ENCODE data around the gene AAK1.
"Not testable (repeated sequence)": the region's sequence is repeated elsewhere in the genome, so short reads cannot be mapped to it uniquely, and the experiment has no call there.

The AAK1 gene

DNA sequence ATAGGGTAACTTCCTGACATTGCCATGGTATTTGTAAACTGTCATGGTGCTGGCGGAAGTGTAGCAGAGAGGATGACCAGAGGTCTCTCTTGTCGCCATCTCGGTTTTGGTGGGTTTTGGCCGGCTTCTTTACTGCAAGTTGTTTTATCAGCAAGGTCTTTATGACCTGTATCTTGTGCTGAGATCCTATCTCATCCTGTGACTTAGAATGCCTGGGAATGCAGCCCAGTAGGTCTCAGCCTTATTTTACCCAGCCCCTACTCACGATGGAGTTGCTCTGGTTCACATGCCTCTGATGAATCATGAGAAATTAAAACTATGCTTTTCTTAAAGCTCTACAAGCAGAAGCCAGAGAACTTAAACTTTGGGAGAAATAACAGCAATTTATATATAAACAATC lies 193.6 kb downstream of the AAK1 start:
- DNase-seq (ENCODE audit: low read depth) = no peak

DNA sequence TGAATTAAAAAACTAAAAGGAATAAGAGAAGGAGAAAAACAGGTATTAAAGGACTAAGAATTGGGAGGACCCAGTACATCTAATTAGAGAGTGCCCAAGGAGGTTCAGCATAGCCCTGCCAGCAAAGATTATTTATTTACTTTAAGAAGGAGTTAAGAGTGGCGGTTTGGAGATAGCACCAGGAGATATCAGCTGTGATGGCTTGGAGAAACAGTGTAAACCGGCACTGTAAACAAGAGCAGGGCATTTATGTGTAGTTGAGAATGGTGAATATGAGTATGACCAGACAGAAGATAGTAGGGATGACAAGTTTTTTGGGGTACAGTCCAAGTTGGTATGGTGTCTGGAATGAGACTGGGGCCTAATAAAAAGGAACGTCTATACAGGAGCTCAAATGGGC lies 199.9 kb downstream of the AAK1 start:
- not testable (repeated sequence) for DNase-seq (ENCODE audit: low read depth)

DNA sequence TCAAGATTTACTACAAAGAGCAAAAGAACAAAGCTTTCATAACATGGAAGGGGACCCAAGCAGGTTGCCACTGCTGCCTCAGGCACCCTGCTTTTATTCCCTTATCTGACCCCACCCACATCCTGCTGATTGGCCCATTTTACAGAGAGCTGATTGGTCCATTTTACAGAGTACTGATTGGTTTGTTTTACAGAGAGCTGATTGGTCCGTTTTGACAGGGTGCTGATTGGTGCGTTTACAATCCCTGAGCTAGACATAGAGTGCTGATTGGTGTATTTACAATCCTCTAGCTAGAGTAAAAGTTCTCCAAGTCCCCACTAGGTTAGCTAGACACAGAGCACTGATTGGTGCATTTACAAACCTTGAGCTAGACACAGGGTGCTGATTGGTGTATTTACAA lies 204.0 kb downstream of the AAK1 start:
- not testable (repeated sequence) for DNase-seq (ENCODE audit: low read depth)

DNA sequence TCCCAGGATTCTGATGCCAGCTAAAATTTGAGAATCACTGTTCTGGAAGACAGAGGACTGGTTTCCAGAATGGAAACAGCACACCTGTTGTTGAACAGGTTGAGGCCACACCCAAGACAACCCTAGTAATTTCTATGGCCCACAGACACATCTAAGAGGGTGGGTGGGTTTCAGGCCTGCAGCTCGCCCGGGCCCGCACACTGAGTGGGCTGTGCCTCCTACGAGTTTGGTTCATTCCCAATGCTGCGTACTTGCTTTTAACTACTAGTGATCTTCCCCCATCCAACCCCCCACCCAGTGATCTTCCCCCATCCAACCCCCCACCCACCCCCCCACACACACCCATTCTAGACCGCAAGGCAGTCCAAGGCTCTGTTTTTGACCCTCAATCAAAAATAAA lies 205.0 kb downstream of the AAK1 start:
- DNase-seq (ENCODE audit: low read depth) = no peak

DNA sequence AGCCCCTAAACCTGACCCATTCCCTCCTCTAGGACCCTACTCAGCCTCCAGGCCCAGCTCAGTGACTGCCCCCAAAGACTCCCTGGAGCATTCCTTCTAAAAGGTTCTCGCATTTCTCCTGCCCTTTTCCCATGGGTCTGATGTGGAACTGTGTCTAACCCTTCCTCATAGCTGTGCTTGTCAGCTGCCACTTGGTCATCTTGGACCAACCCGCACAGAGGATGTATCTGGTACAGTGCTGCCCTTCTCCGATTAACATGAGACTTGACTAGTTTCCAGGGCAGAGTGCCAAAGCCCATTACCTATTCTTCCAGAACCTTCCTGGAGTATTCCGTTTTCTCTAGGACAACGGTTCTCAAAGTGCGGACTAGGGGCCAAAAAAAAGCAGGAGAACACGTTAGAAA lies 205.8 kb downstream of the AAK1 start:
- no peak for DNase-seq (ENCODE audit: low read depth)

DNA sequence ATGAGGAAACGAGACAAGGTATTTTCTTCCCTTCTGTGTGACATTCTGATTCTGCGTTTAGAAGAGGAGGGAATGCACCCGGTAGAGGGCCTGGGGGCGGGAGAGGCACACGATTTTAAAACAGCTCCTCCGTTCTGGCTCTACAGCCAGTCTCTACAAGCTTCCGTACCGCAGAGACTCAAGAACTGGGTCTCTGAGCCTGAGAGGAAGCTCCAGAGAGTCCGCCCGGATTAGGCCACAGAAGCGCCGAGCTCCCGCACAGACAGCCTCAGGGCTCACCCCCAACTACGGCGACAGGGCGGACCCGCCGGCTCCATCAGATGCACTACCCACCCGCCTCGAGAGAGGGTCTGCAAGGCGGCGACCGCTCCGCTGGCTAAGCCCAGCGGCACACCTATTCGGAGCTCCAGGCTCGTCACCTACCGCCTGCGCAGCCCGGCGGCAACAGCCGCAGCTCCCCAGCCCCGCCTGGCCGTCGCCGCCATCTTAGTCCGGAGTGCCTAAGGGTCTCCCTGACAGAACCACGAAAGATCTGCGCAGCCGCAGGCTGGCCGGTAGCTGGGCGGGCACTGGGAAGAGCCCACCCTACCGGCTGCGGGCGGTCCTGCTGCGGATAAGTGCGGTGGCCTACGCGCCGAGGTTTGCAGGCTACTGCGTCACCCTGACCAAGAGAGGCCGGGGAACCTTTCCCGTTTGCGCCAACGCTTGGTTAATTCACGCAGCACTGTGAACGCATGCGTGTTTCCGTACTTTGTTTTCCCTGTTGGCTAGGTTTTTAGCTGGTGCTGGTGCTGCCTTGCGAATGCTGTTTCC lies 206.4 kb downstream of the AAK1 start, which contains the start of gene NFU1:
Gene NFU1 (minus strand): TSS at position 498 of the 813 bp plus-strand sequence. CDS start 13 bp downstream, at position 485.
- peak; percentile 93 for DNase-seq (ENCODE audit: low read depth)

DNA sequence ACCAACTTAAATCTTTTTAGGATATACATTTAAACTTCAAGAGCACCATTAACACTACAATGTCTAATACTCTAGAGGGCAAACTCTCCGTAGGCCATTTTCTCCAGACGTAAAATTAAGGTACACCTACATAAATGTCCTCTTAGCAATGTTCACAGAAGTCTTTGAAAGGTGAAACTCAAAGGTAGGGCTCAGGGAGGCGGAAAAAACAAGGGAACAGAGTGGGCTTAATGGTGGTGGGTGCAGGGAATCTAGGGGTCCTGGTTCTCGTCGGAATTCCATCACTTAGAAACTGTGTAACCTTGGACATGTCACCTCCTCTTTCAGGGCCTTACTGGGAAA lies 207.0 kb downstream of the AAK1 start:
- DNase-seq (ENCODE audit: low read depth) = no peak

DNA sequence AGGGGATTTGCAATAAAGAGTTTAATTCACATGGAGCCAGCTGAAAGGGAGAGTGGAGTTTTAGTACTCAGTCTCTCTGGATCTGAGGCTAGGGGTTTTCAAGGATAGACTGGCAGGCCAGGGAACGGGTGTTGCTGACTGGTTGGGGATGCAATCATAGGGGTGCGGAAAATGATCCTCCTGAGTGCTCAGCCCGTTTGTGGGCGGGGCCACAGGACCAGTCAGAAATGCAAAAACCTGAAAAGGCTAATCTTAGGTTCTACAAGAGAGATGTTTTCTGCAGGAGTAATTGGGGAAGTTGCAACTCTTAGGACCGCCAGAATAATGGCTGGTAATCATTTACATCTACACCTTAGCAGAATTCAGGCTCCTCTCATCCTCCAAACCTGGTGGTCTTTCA lies 208.8 kb downstream of the AAK1 start:
- DNase-seq (ENCODE audit: low read depth) = no peak

DNA sequence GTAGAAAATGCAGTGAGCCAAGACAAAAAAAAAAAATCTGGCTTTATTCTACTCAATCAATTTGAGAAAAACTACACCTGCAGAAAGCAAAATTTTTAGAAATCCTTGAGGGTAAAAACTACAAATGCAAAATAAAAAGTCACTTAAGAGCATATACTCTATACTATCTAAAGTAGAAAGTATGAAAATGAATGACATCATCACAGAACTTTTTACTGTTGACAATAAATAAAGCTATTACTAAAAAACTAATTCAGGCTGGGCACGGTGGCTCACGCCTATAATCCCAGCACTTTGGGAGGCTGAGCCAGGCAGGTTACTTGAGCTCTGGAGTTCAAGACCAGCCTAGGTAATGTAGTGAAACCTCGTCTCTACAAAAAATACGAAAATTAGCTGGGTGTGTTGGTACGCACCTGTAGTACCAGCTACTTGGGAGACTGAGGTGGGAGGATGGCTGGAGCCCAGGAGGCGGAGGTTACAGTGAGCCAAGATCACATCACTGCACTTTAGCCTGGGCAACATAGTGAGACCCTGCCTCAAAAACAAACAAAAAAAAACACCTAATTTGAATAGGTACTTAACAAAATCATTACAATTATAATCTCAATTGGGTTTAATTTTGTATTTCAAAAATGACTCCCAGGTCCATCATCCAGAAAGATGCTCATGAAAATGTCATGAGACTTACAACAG lies 213.9 kb downstream of the AAK1 start:
- DNase-seq (ENCODE audit: low read depth) = no peak

DNA sequence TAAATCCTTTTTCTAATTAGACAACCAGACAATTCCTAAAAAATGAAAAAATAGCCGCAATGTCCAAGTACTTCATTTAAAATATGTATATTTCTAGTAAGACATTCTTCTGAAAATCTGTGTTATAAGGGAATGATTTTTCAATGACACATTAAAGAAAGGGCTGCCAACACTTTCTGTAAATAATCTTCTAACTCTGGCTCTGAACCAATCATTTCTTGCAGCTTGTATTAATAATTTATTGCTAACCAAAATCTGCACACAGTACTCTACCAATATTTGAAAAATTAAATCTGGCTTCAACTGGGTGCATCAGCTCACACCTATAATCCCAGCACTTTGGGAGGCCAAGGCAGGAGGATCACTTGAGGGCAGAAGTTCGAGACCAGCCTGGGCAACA lies 214.6 kb downstream of the AAK1 start:
- DNase-seq (ENCODE audit: low read depth) = no peak

DNA sequence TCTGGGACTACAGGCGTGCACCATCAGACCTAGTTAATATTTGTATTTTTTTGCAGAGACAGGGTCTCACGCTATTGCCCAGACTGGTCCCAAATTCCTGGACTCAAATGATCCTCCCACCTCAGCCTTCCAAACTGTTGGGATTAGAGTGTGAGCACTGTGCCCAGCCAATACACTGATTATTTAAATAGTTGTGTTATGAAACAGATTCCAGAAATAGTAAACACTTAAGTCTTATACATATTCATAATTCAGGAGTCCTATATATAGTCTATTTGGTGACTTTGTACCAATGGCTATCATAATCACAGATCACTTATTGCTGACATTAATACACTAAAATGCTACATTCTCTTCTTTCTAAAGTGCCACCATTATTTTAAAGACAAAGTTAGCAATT lies 219.1 kb downstream of the AAK1 start:
- DNase-seq (ENCODE audit: low read depth) = no peak

DNA sequence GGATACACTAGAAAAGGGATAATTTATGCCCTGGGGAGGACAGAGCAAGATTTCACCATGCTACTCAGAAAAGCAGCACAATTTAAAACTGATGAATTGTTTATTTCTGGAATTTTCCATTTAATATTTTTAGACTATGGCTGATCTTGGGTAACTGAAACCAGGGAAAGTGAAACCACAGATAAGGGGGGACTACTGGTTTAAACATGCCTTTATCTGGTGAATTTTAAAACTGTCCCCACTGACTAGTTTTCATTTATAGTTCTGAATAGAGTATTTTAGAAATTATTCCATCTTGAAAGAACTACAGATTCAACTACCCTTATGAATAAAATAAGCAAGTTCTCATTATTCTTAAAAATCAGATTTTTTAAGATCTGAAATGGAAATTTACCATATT lies 221.3 kb downstream of the AAK1 start:
- DNase-seq (ENCODE audit: low read depth) = no peak

DNA sequence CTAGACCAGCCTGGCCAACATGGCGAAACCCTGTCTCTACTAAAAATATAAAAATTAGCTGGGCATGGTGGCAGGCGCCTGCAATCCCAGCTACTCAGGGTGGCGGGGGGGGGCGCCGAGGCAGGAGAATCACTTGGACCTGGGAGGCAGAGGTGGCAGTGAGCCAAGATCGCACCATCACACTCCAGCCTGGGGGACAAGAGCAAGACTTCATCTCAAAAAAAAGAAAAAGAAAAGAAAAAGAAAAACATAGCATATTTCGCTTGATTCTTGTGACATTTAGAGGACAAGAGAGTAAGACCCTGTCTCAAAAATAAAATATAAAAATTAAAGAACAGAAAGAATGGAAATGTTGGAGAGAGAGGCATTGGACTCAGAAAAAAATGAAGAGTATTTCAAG lies 224.4 kb downstream of the AAK1 start:
- not testable (repeated sequence) for DNase-seq (ENCODE audit: low read depth)

DNA sequence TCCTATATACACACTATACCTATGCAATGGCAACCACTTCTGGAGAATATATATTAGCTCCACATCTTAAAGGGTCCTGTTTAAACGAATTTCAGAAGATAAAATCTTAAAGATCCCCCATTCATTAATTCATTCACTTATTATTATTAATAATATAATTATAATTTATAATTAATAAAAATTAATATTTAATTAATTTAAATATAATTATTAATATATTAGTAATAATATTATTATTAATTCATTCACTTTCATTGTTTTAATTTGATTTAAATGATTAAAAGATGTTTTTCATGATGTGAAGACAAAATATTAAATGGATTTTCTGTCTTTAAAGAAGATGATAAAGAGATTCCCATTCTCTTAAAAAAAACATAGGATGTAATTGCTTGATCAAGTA lies 227.4 kb downstream of the AAK1 start:
- no peak for DNase-seq (ENCODE audit: low read depth)
